CD1c-positive myeloid dendritic cell (primary cell): ENCODE measurements around the gene PWP2.
"Not testable (repeated sequence)": the region's sequence is repeated elsewhere in the genome, so short reads cannot be mapped to it uniquely, and the experiment has no call there.

Experiments used
- DNase-seq: peaks from one replicate; pipeline ENCODE4 v3.0.0-alpha.2; 2016; ENCODE audit errors: extremely low spot score

PWP2 gene

DNA sequence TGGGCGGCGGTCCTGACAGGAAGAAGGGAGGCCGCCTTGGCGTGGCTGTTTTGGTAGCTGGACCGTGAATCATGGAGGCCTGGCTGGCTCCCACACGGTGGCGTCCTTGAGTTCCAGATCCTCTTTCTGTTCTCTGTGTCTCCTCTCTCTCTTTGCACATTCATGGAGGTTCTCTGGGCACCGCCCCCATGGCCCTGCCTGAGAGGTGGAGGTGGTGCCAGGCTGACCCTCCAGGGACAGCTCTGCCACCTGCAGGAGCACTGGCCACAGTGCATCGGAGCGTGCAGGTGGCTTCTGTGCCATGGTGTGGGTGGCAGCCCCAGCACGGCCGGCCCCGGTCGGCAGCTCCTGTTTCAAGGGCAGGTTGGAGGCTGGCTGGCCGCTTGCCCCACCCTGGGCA lies 30.8 kb downstream of the PWP2 start:
- DNase-seq = not testable (repeated sequence)

DNA sequence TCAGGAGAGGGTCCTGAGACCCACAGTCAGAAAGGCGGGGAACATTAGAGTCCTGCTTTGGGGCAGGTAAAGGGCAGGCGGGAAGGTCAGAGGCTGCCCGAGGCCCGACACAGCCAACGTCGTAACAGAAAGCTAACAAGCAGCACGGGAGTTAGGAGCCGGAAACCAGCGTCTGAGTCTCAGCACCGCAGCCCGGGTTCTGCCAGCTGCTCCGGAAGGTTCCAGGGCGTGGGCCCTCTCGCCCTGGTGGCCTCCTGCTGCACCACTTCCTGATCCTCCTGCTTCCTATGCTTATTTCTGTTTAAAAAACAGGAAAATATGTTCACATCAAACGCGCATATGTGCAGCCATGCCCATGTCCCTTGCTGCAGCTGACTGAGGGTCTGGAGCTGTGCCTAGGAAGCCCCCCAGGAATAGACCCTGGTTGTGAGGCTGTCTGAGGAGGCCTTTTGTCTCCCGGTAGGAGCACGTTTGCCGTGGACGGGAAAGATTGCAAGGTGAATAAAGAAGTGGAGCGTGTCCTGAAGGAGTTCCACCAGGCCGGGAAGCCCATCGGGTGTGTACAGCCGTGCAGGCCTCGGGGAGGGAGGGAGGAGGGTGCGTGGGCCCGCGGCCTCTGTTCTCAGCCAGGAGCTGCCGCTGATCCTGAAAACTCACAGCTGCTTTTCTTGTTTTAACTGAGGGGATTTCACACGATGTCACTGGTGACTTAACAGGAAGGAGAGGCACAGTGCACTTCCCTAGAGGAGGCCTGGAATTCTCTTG lies 32.8 kb downstream of the PWP2 start:
- DNase-seq = not testable (repeated sequence)

- not testable (repeated sequence) for DNase-seq
Measured at GRCh38 chr21:44140552-44140932, 33.3 kb downstream of the PWP2 start.

GRCh38 chr21:44142470-44142869 lies 35.3 kb downstream of the PWP2 start:
- not testable (repeated sequence) for DNase-seq

GRCh38 chr21:44143380-44143779 lies 36.2 kb downstream of the PWP2 start:
- not testable (repeated sequence) for DNase-seq

GRCh38 chr21:44143996-44144395 lies 36.8 kb downstream of the PWP2 start:
- DNase-seq = not testable (repeated sequence)

DNA sequence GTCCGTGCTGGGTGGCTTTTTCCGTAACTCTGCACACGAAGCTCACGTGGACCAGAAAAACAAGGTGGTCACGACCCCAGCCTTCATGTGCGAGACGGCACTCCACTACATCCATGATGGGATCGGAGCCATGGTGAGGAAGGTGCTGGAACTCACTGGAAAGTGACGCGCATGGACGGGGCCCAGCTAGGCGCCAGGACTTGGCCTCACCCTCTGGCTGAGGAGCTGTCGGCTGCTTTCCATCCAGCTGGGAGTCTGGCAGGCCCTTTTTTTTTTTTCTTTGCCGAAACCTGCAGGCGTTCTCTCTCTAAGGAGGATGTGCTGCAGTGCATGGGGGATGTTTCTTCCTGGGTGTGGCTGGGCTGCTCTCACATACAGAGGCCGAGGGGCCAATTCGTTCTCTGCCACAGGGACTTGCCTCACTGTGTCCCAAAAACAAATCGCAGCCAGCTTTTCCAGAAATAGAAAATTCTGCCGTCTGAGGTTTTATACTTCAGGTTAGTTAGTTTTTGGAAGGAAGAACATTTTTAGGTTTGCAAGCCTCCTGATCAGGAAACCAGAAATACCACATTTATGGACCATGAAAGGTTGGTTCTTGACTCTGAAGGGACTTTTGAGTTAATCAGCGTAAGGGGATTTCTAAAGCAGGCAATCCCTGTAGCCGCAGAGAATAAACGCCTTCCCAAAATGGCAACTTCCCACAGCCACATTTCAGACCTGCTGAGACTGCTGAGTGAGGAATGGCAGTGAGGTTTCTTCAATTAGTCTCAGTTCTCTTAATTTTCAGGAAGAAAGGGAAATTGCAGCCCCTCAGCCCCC lies 37.8 kb downstream of the PWP2 start:
- not testable (repeated sequence) for DNase-seq

DNA sequence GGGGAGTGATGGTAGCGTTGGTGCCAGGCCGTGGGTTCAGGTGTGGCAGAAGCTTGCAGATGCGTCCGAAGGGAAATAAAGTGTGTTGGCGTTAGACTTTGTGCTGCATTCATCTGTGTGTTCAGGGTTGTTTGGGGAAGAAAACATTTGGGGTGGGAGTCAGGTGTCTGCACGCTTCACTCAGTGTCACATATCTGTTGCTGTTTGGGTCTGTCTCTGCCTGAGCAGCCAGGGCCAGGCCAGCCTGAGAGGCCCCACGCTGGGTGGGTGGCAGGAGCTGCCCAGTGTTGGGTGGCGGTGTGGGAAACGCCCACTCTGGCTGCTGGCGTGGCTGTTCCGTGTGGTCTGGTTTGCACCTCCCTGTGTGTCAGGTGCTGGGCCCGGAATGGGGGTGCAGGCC lies 38.4 kb downstream of the PWP2 start:
- not testable (repeated sequence) for DNase-seq

DNA sequence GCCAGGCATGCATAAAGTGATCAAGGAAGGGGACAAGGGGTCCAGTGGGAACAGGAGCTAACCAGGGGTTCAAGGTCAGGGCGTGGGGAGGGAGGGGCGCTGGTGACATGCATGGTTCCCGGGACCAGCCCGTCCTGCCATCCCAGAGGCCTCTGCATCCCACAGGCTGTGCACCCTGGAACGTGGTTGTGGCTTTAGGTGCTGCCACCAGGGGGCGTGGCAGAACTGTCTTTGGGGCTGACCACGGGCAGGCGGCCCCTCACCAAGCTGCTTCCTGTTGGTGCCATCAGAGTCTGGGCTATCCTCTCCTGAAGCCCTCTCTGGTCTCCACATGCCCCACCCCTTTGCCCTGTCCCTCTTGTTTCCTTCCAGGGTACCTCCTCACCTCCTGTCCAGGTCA lies 39.9 kb downstream of the PWP2 start:
- not testable (repeated sequence) for DNase-seq

DNA sequence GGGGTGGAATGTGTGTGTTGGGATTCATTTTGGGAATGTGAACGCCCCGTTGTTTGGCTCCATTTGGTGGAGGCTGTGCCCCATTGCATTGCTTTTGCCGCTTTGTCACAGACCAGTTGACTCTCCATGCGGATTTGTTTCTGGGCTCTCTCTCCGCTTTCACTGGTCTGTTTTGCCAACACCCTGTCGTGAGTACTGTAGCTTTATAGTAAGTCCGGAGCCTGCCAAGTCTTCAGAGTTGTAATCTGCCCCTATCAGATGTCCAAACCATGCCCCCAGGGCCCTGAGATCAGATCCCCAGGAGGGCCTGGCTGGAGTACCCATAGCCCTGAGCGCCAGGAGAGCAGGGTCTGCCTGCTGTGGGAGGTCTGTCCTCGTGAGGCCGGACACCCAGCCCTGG lies 43.1 kb downstream of the PWP2 start:
- DNase-seq = not testable (repeated sequence)

DNA sequence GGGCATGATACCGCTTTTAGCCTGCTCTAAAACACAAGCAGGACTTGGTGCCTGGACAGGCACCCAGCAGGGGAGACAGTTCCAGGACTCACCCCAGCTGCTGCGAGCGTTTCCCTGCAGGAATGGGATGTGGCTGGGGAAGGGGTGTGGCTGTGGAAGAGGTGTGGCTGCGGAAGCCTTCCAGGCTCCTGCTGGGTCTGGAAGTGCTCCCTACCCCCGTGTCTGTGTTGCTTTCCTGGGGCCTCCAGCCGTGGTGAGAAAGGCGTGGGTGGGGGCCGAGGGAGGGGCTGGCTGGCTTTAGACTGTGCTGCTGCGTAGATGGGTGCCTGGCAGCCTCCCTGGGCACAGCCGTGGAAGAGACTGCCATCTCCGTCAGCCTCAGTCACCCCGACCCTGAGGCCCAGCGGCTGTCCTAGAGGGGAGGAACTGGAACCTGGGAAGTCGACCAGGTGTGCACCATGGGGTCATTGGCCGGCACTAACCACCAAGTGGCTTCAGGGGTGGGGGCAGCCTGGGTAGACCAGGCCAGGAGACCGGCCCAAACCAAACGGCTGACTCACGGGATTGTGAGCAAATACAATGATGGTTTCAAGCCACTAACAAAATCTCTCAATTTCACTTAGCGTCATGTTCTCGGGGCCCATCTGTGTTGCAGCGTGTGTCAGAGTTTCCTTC lies 46.2 kb downstream of the PWP2 start:
- not testable (repeated sequence) for DNase-seq

GRCh38 chr21:44153889-44154228 lies 46.7 kb downstream of the PWP2 start:
- DNase-seq = not testable (repeated sequence)

GRCh38 chr21:44154816-44155230 lies 47.6 kb downstream of the PWP2 start:
- DNase-seq = not testable (repeated sequence)

DNA sequence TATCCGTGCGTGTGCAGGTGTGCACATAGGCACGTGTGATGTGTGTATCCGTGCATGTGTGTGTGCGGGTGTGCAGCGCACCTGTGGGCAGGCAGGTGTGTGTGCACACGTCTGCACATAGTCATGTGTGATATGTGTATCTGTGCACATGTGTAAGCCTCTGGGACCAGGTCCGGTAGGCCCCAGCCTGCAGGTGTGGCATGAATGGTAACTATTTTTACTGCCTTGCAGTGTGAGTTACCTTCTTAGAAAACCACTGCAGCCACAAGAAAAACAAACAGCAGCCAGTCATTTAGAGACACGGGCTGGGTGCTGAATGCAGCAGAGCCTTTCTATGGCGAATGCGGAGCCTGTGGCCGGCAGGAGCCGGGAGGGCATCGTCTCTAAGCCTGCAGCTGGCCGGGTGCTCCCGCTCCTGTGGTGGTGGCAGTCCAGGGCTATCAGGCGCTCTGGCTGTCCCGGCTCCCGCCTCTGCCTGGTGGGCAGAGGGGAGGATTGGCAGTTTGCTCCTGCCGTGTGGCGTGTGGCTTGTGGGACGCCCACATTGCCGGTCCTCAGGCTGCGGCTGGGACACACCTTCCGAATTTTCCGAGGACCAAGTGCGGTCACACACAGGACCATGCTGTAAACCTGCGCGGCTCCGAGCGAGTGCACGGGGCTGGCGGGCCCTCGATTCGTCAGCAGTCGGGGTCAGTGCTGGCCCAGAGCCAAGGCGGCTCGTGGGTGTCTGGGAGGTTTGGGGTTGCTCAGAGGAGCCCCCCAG lies 48.2 kb downstream of the PWP2 start:
- DNase-seq = not testable (repeated sequence)

DNA sequence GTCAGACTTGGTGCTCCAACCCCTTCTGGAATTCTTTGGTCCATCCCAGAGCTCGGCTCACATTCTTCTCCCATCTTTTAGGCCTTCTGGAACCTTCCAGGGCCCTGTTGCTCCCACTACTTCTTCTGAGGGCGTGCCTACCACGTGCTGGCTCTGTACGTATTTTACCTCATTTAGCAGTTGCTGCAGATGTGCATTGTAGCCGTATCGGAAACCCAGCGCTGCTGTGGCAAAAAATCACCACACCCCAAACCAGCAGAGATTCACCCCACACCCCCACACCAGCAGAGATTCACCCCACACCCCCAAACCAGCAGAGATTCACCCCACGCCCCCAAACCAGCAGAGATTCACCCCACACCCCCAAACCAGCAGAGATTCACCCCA lies 48.8 kb downstream of the PWP2 start:
- not testable (repeated sequence) for DNase-seq

GRCh38 chr21:44157439-44158081 lies 50.4 kb downstream of the PWP2 start:
- DNase-seq = not testable (repeated sequence)

DNA sequence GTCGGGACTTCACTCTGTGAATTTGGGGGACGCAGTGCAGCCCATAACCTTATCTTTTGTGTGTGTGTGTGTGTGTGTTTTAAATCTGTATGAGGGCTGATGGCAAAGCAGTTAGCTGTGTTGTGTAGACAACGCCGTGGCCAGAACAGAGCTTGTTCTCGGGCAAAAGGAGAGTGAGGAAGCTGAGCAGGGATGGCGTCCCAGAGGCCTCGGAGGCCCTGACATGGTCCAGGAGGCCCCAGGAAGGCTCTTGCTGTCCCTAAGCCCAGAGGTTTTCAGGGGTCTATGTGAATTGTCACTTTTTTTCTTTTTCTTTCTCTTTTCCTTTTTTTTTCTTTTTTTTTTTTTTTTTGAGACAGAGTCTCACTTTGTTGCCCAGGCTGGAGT lies 50.9 kb downstream of the PWP2 start:
- not testable (repeated sequence) for DNase-seq

DNA sequence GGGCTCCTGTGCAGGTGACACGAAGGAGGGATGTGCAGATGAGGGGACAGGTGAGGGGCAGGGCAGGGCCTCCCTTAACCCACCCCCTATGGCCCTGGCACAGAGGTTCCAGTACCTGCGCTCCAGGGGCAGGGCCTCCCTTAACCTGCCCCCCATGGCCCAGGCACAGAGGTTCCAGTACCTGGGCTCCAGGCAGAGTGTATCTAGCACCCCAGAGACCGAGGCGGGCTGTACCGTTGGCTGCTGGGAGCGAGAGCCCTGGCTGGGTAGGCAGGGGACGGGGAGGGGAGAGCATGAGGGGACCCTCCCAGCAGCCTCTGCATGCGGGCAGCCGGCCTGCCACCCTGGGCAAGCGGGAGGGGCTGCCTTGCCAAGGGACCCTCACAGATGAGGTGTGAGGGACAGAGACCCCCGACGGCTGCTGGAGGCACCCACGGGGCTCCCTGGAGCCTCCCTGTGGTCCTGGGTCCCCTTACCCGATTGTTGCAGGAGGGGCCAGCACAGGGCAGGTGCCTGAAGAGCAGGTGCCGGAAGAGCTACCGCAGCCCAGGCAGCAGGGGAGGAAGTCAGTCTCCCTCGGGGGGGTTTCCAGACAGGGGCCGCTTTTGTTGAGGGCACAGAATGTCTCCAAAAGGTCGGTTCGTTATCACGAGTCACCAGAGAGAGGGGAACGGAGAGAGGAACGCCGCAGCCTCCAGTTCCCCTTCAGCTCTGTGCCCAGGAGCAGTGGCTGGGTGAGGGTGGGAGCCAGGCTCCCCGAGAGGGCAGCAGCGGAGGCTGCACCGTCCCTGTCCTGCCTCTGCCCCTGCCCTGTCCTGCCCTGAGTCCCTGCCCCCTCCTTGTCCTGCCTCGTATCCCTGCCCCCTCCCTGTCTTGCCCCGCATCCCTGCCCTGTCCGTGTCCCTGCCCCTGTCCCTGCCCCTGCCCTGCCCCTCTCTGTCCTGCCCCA lies 52.4 kb downstream of the PWP2 start:
- DNase-seq = not testable (repeated sequence)

DNA sequence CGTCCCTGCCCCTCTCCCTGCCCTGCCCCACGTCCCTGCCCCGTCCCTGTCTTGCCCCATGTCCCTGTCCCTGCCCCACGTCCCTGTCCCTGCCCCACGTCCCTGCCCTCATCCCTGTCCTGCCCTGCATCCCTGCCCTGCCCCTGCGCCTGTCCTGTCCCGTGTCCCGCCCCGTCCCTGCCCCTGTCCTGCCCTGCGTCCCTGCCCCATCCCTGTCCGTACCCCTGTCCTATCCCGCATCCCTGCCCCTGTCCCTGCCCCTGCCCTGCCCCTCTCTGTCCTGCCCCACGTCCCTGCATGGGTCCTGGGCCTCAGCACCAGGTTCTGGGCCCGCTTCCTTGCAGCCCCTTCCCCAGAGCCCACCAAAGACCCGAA lies 53.1 kb downstream of the PWP2 start:
- not testable (repeated sequence) for DNase-seq

DNA sequence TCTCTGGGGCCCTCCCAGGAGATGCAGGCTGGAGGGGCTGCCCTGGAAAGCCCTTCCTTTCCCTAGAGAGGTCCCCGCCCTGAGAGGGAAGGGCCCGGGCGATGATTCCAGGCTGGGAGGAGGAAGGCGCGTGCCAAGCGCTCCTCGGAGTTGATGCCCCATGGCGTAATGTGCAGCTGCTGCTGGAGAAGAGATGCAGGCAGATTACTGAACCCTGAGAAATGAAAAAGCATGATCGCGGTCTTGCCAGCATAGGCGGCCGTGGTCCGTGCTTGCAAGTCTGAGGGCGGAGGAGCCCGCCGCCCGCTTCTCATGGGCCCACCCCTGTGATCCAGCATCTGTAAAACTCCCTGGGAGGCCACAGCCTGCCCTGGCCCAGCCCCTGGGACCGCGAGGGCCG lies 53.6 kb downstream of the PWP2 start:
- not testable (repeated sequence) for DNase-seq
